ENCODE results near the gene ATP6V0A1. TPM values are rescaled to one million over a fixed set of nuclear protein-coding genes. Genes with fewer than 3 reads are reported as not detected.
"Not testable (repeated sequence)": the region's sequence is repeated elsewhere in the genome, so short reads cannot be mapped to it uniquely, and the experiment has no call there.

ATP6V0A1 gene
- total and polyA plus RNA-seq, 4 donors: 31.5 to 94.6 (median 45.2) TPM

- Histone ChIP-seq H3K9ac (ENCODE audit: low read depth in 1 of 2, low read length in 2 of 2) (no peak overlapping the region), H3K27me3 (ENCODE audit: control insufficient read depth in 4 of 4, insufficient read depth in 4 of 4, low read length in 3 of 4) (no peaks in the 10 kb centered on the region), H3K4me3 (ENCODE audit: low read depth in 1 of 3, low read length in 3 of 3) (no peak overlapping the region), H3K36me3 (ENCODE audit: control insufficient read depth in 4 of 4, insufficient read depth in 3 of 4, low read depth in 1 of 4, low read length in 3 of 4) (peaks cover 12 to 66% (median 55%) of the 10 kb centered on the region in 4 donors), H3K27ac (ENCODE audit: low read depth in 1 of 2, low read length in 2 of 2) (no peak overlapping the region), H3K9me3 (ENCODE audit: control insufficient read depth in 4 of 4, low read length in 3 of 4) (no peaks in the 10 kb centered on the region), H3K4me1 (ENCODE audit: control insufficient read depth in 4 of 4, insufficient read depth in 4 of 4, low read length in 3 of 4) (no peaks in the 10 kb centered on the region)
- no peak for DNase-seq (ENCODE audit: low spot score)
- 93% methylated on average over 3 of the region's 3 CpGs for WGBS
- no peak for TF ChIP-seq ZBTB33 (IDR thresholded peaks at IDR 0.05)
- TF ChIP-seq YY1 (IDR thresholded peaks at IDR 0.05): no peak
- TF ChIP-seq FOXA2 (IDR thresholded peaks at IDR 0.05): no peak
- no peak for TF ChIP-seq RAD21 (IDR thresholded peaks at IDR 0.05)
- no peak for TF ChIP-seq NR2F2 (IDR thresholded peaks at IDR 0.05)
- TF ChIP-seq EGR1 (IDR thresholded peaks at IDR 0.05; ENCODE audit: low read depth in 2 of 2): no peak
- TF ChIP-seq RXRA (IDR thresholded peaks at IDR 0.05): no peak
- TF ChIP-seq, protein P1, sequence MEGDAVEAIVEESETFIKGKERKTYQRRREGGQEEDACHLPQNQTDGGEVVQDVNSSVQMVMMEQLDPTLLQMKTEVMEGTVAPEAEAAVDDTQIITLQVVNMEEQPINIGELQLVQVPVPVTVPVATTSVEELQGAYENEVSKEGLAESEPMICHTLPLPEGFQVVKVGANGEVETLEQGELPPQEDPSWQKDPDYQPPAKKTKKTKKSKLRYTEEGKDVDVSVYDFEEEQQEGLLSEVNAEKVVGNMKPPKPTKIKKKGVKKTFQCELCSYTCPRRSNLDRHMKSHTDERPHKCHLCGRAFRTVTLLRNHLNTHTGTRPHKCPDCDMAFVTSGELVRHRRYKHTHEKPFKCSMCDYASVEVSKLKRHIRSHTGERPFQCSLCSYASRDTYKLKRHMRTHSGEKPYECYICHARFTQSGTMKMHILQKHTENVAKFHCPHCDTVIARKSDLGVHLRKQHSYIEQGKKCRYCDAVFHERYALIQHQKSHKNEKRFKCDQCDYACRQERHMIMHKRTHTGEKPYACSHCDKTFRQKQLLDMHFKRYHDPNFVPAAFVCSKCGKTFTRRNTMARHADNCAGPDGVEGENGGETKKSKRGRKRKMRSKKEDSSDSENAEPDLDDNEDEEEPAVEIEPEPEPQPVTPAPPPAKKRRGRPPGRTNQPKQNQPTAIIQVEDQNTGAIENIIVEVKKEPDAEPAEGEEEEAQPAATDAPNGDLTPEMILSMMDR (IDR thresholded peaks at IDR 0.05; ENCODE audit: low read depth, low read length, missing input control): no peak
- no peak for TF ChIP-seq SP1 (IDR thresholded peaks at IDR 0.05)
- no peak for TF ChIP-seq JUND (IDR thresholded peaks at IDR 0.05)
- no peak for TF ChIP-seq MAX (IDR thresholded peaks at IDR 0.05)
Measured at GRCh38 chr17:42477173-42477572, 18.5 kb downstream of the ATP6V0A1 start.

- not testable (repeated sequence) for H3K9me3 ChIP-seq (ENCODE audit: control insufficient read depth in 4 of 4, low read length in 3 of 4); H3K27ac ChIP-seq (ENCODE audit: low read depth in 1 of 2, low read length in 2 of 2); DNase-seq (ENCODE audit: low spot score); H3K4me1 ChIP-seq (ENCODE audit: control insufficient read depth in 4 of 4, insufficient read depth in 4 of 4, low read length in 3 of 4); H3K27me3 ChIP-seq (ENCODE audit: control insufficient read depth in 4 of 4, insufficient read depth in 4 of 4, low read length in 3 of 4); H3K4me3 ChIP-seq (ENCODE audit: low read depth in 1 of 3, low read length in 3 of 3); H3K9ac ChIP-seq (ENCODE audit: low read depth in 1 of 2, low read length in 2 of 2)
- H3K36me3 ChIP-seq (ENCODE audit: control insufficient read depth in 4 of 4, insufficient read depth in 3 of 4, low read depth in 1 of 4, low read length in 3 of 4): peaks cover 12 to 67% (median 54%) of the 10 kb centered on the region in 4 donors
- 86% methylated on average over 1 of the region's 1 CpG for WGBS
Measured at GRCh38 chr17:42477824-42478223, 19.1 kb downstream of the ATP6V0A1 start.

DNA sequence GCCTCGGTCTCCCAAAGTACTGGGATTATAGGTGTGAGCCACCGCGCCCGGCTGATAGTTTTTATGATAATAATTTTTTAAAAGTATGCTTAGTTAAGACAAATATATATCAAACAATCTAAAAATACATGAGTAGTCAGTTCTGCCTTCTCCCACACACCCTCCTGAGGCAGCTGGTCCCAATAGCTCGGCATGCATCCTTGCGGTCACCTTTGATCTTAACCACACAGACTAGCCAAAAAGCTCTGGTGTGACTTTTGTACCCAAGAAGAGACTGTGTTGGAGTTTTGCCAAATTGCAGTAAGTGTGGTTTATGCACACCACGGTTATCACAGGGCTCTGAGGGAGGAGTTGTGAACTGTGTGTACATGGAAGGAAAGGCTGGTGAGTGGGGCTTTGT lies 25.6 kb downstream of the ATP6V0A1 start:
- no peak overlapping the region for H3K9ac ChIP-seq (ENCODE audit: low read depth in 1 of 2, low read length in 2 of 2)
- no peak overlapping the region for H3K4me3 ChIP-seq (ENCODE audit: low read depth in 1 of 3, low read length in 3 of 3)
- peaks cover 0 to 4% (median 0%) of the 10 kb centered on the region in 4 donors for H3K4me1 ChIP-seq (ENCODE audit: control insufficient read depth in 4 of 4, insufficient read depth in 4 of 4, low read length in 3 of 4)
- DNase-seq (ENCODE audit: low spot score): no peak
- H3K36me3 ChIP-seq (ENCODE audit: control insufficient read depth in 4 of 4, insufficient read depth in 3 of 4, low read depth in 1 of 4, low read length in 3 of 4): peaks cover 11 to 68% (median 48%) of the 10 kb centered on the region in 4 donors
- H3K27ac ChIP-seq (ENCODE audit: low read depth in 1 of 2, low read length in 2 of 2): no peak overlapping the region
- no peaks in the 10 kb centered on the region for H3K9me3 ChIP-seq (ENCODE audit: control insufficient read depth in 4 of 4, low read length in 3 of 4)
- 55% methylated on average over 7 of the region's 7 CpGs for WGBS
- H3K27me3 ChIP-seq (ENCODE audit: control insufficient read depth in 4 of 4, insufficient read depth in 4 of 4, low read length in 3 of 4): no peaks in the 10 kb centered on the region
- TF ChIP-seq HNF4A (conservative IDR thresholded peaks at IDR 0.05) (peak; percentile 76 to 79), FOXA1 (IDR thresholded peaks at IDR 0.05) (no peak), NR2F2 (IDR thresholded peaks at IDR 0.05) (no peak), JUND (IDR thresholded peaks at IDR 0.05) (peak in 1 of 2 donors; percentile 10), SP1 (IDR thresholded peaks at IDR 0.05) (peak; percentile 57), RAD21 (IDR thresholded peaks at IDR 0.05) (peak in 1 of 2 donors; percentile 44), YY1 (IDR thresholded peaks at IDR 0.05) (no peak), FOXA2 (IDR thresholded peaks at IDR 0.05) (no peak), RXRA (IDR thresholded peaks at IDR 0.05) (peak; percentile 22 to 36), EGR1 (IDR thresholded peaks at IDR 0.05; ENCODE audit: low read depth in 2 of 2) (no peak), HNF4G (IDR thresholded peaks at IDR 0.05) (peak; percentile 46), GABPA (IDR thresholded peaks at IDR 0.05 in 1 of 2, conservative IDR thresholded peaks at IDR 0.05 in 1 of 2) (no peak)
- TF ChIP-seq, protein P1 (IDR thresholded peaks at IDR 0.05; ENCODE audit: low read depth, low read length, missing input control): no peak
- TF ChIP-seq, protein P2, sequence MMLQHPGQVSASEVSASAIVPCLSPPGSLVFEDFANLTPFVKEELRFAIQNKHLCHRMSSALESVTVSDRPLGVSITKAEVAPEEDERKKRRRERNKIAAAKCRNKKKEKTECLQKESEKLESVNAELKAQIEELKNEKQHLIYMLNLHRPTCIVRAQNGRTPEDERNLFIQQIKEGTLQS (IDR thresholded peaks at IDR 0.05): no peak
- TF ChIP-seq, protein P3, sequence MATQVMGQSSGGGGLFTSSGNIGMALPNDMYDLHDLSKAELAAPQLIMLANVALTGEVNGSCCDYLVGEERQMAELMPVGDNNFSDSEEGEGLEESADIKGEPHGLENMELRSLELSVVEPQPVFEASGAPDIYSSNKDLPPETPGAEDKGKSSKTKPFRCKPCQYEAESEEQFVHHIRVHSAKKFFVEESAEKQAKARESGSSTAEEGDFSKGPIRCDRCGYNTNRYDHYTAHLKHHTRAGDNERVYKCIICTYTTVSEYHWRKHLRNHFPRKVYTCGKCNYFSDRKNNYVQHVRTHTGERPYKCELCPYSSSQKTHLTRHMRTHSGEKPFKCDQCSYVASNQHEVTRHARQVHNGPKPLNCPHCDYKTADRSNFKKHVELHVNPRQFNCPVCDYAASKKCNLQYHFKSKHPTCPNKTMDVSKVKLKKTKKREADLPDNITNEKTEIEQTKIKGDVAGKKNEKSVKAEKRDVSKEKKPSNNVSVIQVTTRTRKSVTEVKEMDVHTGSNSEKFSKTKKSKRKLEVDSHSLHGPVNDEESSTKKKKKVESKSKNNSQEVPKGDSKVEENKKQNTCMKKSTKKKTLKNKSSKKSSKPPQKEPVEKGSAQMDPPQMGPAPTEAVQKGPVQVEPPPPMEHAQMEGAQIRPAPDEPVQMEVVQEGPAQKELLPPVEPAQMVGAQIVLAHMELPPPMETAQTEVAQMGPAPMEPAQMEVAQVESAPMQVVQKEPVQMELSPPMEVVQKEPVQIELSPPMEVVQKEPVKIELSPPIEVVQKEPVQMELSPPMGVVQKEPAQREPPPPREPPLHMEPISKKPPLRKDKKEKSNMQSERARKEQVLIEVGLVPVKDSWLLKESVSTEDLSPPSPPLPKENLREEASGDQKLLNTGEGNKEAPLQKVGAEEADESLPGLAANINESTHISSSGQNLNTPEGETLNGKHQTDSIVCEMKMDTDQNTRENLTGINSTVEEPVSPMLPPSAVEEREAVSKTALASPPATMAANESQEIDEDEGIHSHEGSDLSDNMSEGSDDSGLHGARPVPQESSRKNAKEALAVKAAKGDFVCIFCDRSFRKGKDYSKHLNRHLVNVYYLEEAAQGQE (IDR thresholded peaks at IDR 0.05): no peak
